ENCODE data around the gene PIK3IP1.
"Not testable (repeated sequence)": the region's sequence is repeated elsewhere in the genome, so short reads cannot be mapped to it uniquely, and the experiment has no call there.

Gene PIK3IP1

DNA sequence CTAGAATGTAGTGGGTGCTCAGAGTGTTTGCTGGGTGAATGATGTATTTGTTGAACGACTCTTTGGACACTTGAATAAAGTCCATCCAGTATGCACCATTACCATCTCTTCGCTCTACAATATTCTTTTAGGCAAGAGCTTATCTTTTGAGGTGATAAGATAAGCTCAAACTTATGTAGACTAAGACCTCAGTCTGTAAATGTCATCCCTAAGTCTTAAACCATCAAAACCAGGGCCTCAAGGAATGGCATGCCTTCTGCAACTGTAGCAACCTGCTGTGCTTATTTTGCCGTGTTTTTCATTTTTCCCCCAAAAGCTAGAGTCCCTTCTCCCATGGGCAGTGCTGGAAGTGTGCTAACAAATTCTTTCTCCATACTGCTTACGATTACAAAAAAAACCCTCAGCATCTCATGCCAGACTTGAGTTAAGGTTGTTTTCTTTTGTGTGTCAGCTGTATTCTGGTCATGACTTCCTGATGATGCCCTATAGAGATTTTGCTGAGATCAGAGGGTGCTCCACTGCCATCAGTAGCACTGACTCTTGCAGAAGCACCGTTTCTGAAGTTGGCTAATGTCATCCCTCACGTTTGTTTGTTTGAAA, 52.4 kb downstream of the PIK3IP1 start:
- no peak overlapping the region for H3K4me3 ChIP-seq (ENCODE audit: low read depth in 1 of 2, low read length in 1 of 2)
- no peaks in the 10 kb centered on the region for H3K9me3 ChIP-seq
- H3K27ac ChIP-seq: peak overlapping the region; percentile 65
- TF ChIP-seq, protein P1, sequence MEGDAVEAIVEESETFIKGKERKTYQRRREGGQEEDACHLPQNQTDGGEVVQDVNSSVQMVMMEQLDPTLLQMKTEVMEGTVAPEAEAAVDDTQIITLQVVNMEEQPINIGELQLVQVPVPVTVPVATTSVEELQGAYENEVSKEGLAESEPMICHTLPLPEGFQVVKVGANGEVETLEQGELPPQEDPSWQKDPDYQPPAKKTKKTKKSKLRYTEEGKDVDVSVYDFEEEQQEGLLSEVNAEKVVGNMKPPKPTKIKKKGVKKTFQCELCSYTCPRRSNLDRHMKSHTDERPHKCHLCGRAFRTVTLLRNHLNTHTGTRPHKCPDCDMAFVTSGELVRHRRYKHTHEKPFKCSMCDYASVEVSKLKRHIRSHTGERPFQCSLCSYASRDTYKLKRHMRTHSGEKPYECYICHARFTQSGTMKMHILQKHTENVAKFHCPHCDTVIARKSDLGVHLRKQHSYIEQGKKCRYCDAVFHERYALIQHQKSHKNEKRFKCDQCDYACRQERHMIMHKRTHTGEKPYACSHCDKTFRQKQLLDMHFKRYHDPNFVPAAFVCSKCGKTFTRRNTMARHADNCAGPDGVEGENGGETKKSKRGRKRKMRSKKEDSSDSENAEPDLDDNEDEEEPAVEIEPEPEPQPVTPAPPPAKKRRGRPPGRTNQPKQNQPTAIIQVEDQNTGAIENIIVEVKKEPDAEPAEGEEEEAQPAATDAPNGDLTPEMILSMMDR (IDR thresholded peaks at IDR 0.05): no peak
- peaks cover 74% of the 10 kb centered on the region for H3K36me3 ChIP-seq
- no peaks in the 10 kb centered on the region for H3K27me3 ChIP-seq
- H3K4me1 ChIP-seq (ENCODE audit: control insufficient read depth in 1 of 2, insufficient read depth in 1 of 2, low read depth in 1 of 2, low read length in 1 of 2): peaks cover 38 to 48% of the 10 kb centered on the region in 2 experiments

DNA sequence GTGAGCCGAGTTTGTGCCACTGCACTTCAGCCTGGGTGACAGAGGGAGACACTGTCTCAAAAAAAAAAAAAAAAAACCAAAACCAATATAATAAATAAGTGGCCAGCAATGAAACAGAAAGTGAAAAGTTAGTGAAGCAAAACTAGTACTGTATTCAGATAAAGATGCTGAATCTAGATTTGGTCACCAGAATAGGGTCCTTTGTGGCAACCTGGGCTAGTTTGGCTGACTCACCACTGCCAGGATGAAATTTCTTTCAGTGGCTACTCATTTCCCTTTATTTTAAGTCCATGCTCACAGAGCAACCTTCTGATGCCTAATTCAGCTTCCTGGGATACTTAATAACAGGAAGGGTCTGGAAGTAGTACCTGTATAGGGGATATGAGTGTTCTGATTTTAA, 54.2 kb downstream of the PIK3IP1 start:
- TF ChIP-seq, protein P1 (IDR thresholded peaks at IDR 0.05): no peak
- Histone ChIP-seq H3K27me3 (no peaks in the 10 kb centered on the region), H3K27ac (peak overlapping the region; percentile 65), H3K4me1 (ENCODE audit: control insufficient read depth in 1 of 2, insufficient read depth in 1 of 2, low read depth in 1 of 2, low read length in 1 of 2) (peaks cover 56 to 67% of the 10 kb centered on the region in 2 experiments), H3K9me3 (no peaks in the 10 kb centered on the region), H3K4me3 (ENCODE audit: low read depth in 1 of 2, low read length in 1 of 2) (no peak overlapping the region), H3K36me3 (peaks cover 59% of the 10 kb centered on the region)

DNA sequence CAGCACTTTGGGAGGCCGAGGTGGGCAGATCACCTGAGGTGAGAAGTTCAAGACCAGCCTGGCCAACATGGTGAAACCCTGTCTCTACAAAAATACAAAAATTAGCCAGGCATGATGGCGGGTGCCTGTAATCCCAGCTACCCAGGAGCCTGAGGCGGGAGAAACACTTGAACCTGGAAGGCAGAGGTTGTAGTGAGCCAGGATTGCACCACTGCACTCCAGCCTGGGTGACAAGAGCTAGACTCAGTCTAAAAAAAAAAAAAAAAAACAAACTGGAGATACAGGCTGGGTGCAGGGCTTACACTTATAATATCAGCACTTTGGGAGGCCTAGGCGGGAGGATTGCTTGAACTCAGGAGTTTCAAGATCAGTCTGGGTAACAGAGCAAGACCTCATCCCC, 56.2 kb downstream of the PIK3IP1 start:
- H3K4me1 ChIP-seq (ENCODE audit: control insufficient read depth in 1 of 2, insufficient read depth in 1 of 2, low read depth in 1 of 2, low read length in 1 of 2): peaks cover 76 to 87% of the 10 kb centered on the region in 2 experiments
- H3K27ac ChIP-seq: peak overlapping the region; percentile 98
- H3K27me3 ChIP-seq, H3K9me3 ChIP-seq: not testable (repeated sequence)
- peak overlapping the region; percentile 51 to 59 for H3K4me3 ChIP-seq (ENCODE audit: low read depth in 1 of 2, low read length in 1 of 2)
- peaks cover 39% of the 10 kb centered on the region for H3K36me3 ChIP-seq

DNA sequence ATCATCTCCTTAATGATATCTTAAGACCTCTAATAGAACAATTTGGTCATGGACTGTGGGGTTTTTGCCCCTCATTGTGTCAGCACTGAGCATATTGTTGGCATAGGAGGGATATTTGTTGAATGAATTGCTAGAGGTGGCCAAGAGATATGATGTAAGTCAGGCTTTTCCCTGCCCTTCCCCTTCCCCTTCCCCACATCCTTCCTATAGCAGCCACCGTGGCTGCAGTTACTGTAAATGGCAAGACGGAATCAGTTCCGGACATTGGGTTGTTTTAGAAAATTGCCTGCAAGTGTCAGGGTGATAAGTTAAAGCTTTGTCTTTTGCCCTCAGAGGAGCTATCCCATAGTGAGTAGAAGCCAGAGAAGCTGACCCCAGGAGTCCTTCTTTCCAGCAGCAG, 57.2 kb downstream of the PIK3IP1 start:
- H3K4me3 ChIP-seq (ENCODE audit: low read depth in 1 of 2, low read length in 1 of 2): peak overlapping the region; percentile 51 to 59
- H3K36me3 ChIP-seq: peaks cover 31% of the 10 kb centered on the region
- H3K9me3 ChIP-seq: no peaks in the 10 kb centered on the region
- no peaks in the 10 kb centered on the region for H3K27me3 ChIP-seq
- peaks cover 86 to 96% of the 10 kb centered on the region in 2 experiments for H3K4me1 ChIP-seq (ENCODE audit: control insufficient read depth in 1 of 2, insufficient read depth in 1 of 2, low read depth in 1 of 2, low read length in 1 of 2)
- TF ChIP-seq, protein P1 (IDR thresholded peaks at IDR 0.05): no peak
- peak overlapping the region; percentile 98 for H3K27ac ChIP-seq

DNA sequence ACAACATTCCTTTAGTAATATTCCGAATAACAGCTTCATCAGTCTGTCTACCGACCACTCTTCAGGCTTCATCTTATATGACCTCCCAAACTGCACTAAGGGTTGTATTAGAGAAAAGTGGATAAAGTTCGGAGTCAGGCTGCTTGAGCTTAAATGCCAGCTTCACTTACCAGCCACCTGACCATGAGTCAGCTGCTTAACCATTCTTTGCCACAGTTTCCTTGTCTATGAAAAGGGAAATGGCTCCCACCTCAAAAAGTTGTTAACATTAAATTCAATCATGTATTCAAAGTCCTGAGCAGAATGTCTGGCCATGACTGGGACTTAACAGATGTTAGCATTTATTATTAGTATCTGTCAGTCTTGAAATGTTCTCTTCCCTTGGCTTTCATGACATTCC, 59.3 kb downstream of the PIK3IP1 start:
- H3K27ac ChIP-seq: peak overlapping the region; percentile 98
- no peaks in the 10 kb centered on the region for H3K27me3 ChIP-seq
- H3K9me3 ChIP-seq: no peaks in the 10 kb centered on the region
- peak overlapping the region; percentile 46 to 51 for H3K4me3 ChIP-seq (ENCODE audit: low read depth in 1 of 2, low read length in 1 of 2)
- H3K4me1 ChIP-seq (ENCODE audit: control insufficient read depth in 1 of 2, insufficient read depth in 1 of 2, low read depth in 1 of 2, low read length in 1 of 2): peaks cover 92 to 96% of the 10 kb centered on the region in 2 experiments
- peaks cover 17% of the 10 kb centered on the region for H3K36me3 ChIP-seq
- TF ChIP-seq, protein P1 (IDR thresholded peaks at IDR 0.05): no peak

Data from neutrophil (primary cell).